K562 (cell line): ENCODE measurements around the gene HINT3. TPM values are rescaled to one million over a fixed set of nuclear protein-coding genes. Genes with fewer than 3 reads are reported as not detected.

ENCODE experiments used
- ATAC-seq: fragments of 200-7000 bp; cut with Tn5 transposase; 3 replicates; pipeline ENCODE4 v1.9.1; 2020; ENCODE audit warnings: moderate library complexity
- BruUV-seq: library from RNA; stranded (reverse); fragments of 400-500 nt; replicated peaks from 2 replicates; lab custom pipeline; 2021; lab: Mats Ljungman, UMichigan
- CTCF ChIA-PET: fragments of 300-600 bp; formaldehyde crosslinking; extraction: SDS; loops from one replicate; lab custom pipeline; 2021; ENCODE audit warnings: low intra/inter-chr PET ratio; lab: Yijun Ruan, JAX
- POLR2A ChIA-PET: fragments of 300-600, 350-650 bp; sonication (Branson Sonifier 250); formaldehyde crosslinking; extraction: SDS; loops from one replicate; lab custom pipeline; 2021; ENCODE audit warnings: antibody characterized with exemption, inconsistent platforms; lab: Yijun Ruan, JAX
- DNase-seq, 4 experiments: peaks; one replicate each; pipeline versions ENCODE4 v3.0.0 to v3.0.0-alpha.2; 2011 to 2018; ENCODE audit warnings: low spot score in 3 of 4, mixed read lengths in 3 of 4; ENCODE audit errors: extremely low read depth in 1 of 4
- FAIRE-seq: peaks from 2 replicates; lab custom pipeline; 2011; peaks lifted over from hg19 to GRCh38; lab: Jason Lieb, UNC
- H2AFZ ChIP-seq: 2 replicates; pipeline ENCODE4 v1.6.0; 2011; ENCODE audit warnings: low read depth, low read length, control low read depth, inconsistent platforms
- H3K27ac ChIP-seq: fragments of 200-600 bp; 3 replicates; pipeline ENCODE4 v1.8.0; 2011; ENCODE audit warnings: low read depth, mild to moderate bottlenecking, control low read depth, inconsistent platforms, low read length, moderate library complexity, mixed read lengths; ENCODE audit errors: extremely low read depth
- H3K27me3 ChIP-seq, 2 experiments: fragments of 300-600 bp in 1 of 2; 2 replicates in 1 of 2; 3 replicates in 1 of 2; pipeline versions ENCODE4 v1.6.0 to v1.8.0; 2011; ENCODE audit warnings: inconsistent platforms in 2 of 2, low read length in 2 of 2, mild to moderate bottlenecking in 1 of 2, mixed read lengths in 1 of 2, moderate library complexity in 1 of 2; ENCODE audit not compliant: control insufficient read depth in 2 of 2, insufficient read depth in 2 of 2
- H3K36me3 ChIP-seq: fragments of 300-600 bp; 3 replicates; pipeline ENCODE4 v1.8.0; 2011; ENCODE audit warnings: mild to moderate bottlenecking, low read length, inconsistent platforms; ENCODE audit not compliant: control insufficient read depth, insufficient read depth
- H3K4me1 ChIP-seq, 2 experiments: fragments of 200-600 bp in 1 of 2; replicated peaks in 1 of 2; 2 replicates in 1 of 2; 3 replicates in 1 of 2; pipeline versions ENCODE4 v1.5.1 to v1.8.0; 2011; ENCODE audit warnings: inconsistent platforms in 2 of 2, low read length in 2 of 2, mild to moderate bottlenecking in 1 of 2, mixed read lengths in 1 of 2, moderate library complexity in 1 of 2; ENCODE audit not compliant: control insufficient read depth in 2 of 2, insufficient read depth in 2 of 2
- H3K4me2 ChIP-seq: 2 replicates; pipeline ENCODE4 v1.6.1; 2011; ENCODE audit warnings: low read length, control low read depth, inconsistent platforms, mixed read lengths; ENCODE audit not compliant: insufficient read depth
- H3K4me3 ChIP-seq: fragments of 200-600 bp; sonication (generic), shearing (Covaris generic); 2 replicates; pipeline ENCODE4 v1.5.1; 2016; ENCODE audit warnings: control low read depth, inconsistent platforms
- H3K79me2 ChIP-seq: fragments of 200-600 bp; 3 replicates; pipeline ENCODE4 v1.8.0; 2011; ENCODE audit warnings: low read length, inconsistent platforms; ENCODE audit not compliant: control insufficient read depth, insufficient read depth
- H3K9ac ChIP-seq, 2 experiments: 2 replicates each; pipeline versions ENCODE4 v1.6.0 to v1.6.1; 2011; ENCODE audit warnings: low read depth in 2 of 2, low read length in 2 of 2, control low read depth in 1 of 2, inconsistent platforms in 1 of 2, mild to moderate bottlenecking in 1 of 2, mixed read lengths in 1 of 2; ENCODE audit not compliant: insufficient read depth in 1 of 2
- H3K9me1 ChIP-seq: one replicate; pipeline ENCODE4 v1.6.0; 2011; ENCODE audit warnings: inconsistent platforms, mild to moderate bottlenecking, low read length, moderate library complexity; ENCODE audit not compliant: control insufficient read depth, insufficient read depth
- H3K9me3 ChIP-seq: replicated peaks from 2 replicates; pipeline ENCODE4 v1.5.1; 2011; ENCODE audit warnings: low read depth, low read length, inconsistent platforms; ENCODE audit not compliant: control insufficient read depth, insufficient read depth
- H4K20me1 ChIP-seq: replicated peaks from 2 replicates; pipeline ENCODE4 v1.6.1; 2011; ENCODE audit warnings: low read length, inconsistent platforms, mixed read lengths; ENCODE audit not compliant: control insufficient read depth, insufficient read depth
- ADNP ChIP-seq: fragments of 200-800 bp; sonication (Bioruptor generic); IDR thresholded peaks from 2 replicates; pipeline ENCODE4 v1.6.1; 2016; ENCODE audit warnings: missing genetic modification characterization, missing compliant biosample characterization
- ASH1L ChIP-seq: fragments of 450-650 bp; IDR thresholded peaks from 2 replicates; pipeline ENCODE4 v1.6.1; 2018; ENCODE audit warnings: borderline replicate concordance, mild to moderate bottlenecking, low read depth; ENCODE audit not compliant: partially characterized antibody
- GTF2E2 ChIP-seq: fragments of 200-800 bp; sonication (Bioruptor generic); IDR thresholded peaks from 2 replicates; pipeline ENCODE4 v1.6.1; 2016; ENCODE audit warnings: missing genetic modification characterization, missing compliant biosample characterization
- KLF16 ChIP-seq: IDR thresholded peaks from 2 replicates; pipeline ENCODE4 v1.6.1; 2016; ENCODE audit warnings: antibody characterized with exemption
- MEIS2 ChIP-seq: fragments of 450-650 bp; IDR thresholded peaks from 2 replicates; pipeline ENCODE4 v1.6.1; 2014; ENCODE audit warnings: mild to moderate bottlenecking; ENCODE audit not compliant: partially characterized antibody
- NCOA6 ChIP-seq: fragments of 450-650 bp; IDR thresholded peaks from 2 replicates; pipeline ENCODE4 v1.6.1; 2017; ENCODE audit warnings: mild to moderate bottlenecking
- NFE2L1 ChIP-seq: fragments of 450-650 bp; IDR thresholded peaks from 2 replicates; pipeline ENCODE4 v1.6.1; 2016; ENCODE audit warnings: missing genetic modification characterization, low read depth, mild to moderate bottlenecking, missing compliant biosample characterization, moderate library complexity, borderline replicate concordance
- PRMT5 ChIP-seq: sonication (generic); formaldehyde crosslinking; IDR thresholded peaks from 2 replicates; pipeline ENCODE4 v1.5.0; 2020; ENCODE audit warnings: missing genetic modification reagents
- SOX6 ChIP-seq: fragments of 450-650 bp; IDR thresholded peaks from 2 replicates; pipeline ENCODE4 v1.6.1; 2014; ENCODE audit warnings: mild to moderate bottlenecking
- TAL1 ChIP-seq: fragments of 450-650 bp; IDR thresholded peaks from 2 replicates; pipeline ENCODE4 v1.6.1; 2016; ENCODE audit warnings: mild to moderate bottlenecking
- XRCC5 ChIP-seq: fragments of 200-400 bp; formaldehyde crosslinking; IDR thresholded peaks from 2 replicates; pipeline ENCODE4 v1.6.1; 2017; ENCODE audit warnings: low read depth, mild to moderate bottlenecking, low read length
- ZEB2 ChIP-seq: fragments of 450-650 bp; IDR thresholded peaks from 2 replicates; pipeline ENCODE4 v1.6.1; 2016
- ZNF408 ChIP-seq: fragments of 250-450 bp; sonication (Bioruptor Pico); IDR thresholded peaks from 2 replicates; pipeline ENCODE4 v1.4.0; 2020; ENCODE audit warnings: low read depth, mild to moderate bottlenecking, moderate library complexity
- ZNF695 ChIP-seq: fragments of 450-650 bp; formaldehyde crosslinking; IDR thresholded peaks from 2 replicates; pipeline ENCODE4 v1.4.0; 2020; ENCODE audit warnings: mild to moderate bottlenecking, moderate library complexity
- WGBS: fragments of 100-300 bp; shearing (Covaris generic); methylation state at CpG from one replicate; pipeline ENCODE4 v1.1.6; 2016; ENCODE audit warnings: low coverage, mixed read lengths; ENCODE audit not compliant: insufficient coverage; ENCODE audit errors: missing lambda C conversion rate; 5-methylcytosine and 5-hydroxymethylcytosine counted together
- in situ Hi-C: fragments of 300-500 bp; cut with MboI; formaldehyde crosslinking; loops from 4 replicates; pipeline ENCODE4 v1.15.0; 2018; ENCODE audit warnings: inconsistent platforms, mixed read lengths
- intact Hi-C: fragments of 100-400 bp; cut with micrococcal nuclease; formaldehyde crosslinking; loops from 2 replicates; pipeline ENCODE4 v1.14.2; 2022
- polyA plus RNA-seq, 8 experiments: library from polyadenylated mRNA; depleted of rRNA in 4 of 8; stranded (reverse) in 5 of 8; unstranded in 3 of 8; fragments of >200 nt; fragmentation: Nextera tagmentation in 2 of 8; fragmentation: Illumina TruSeq in 1 of 8; extraction: Ambion mirVana in 2 of 8; extraction: Trizol in 1 of 8; gene quantifications; 2 replicates each; pipeline versions ENCODE4 v1.2.1 to v1.2.3, GENCODE V29; 2011 to 2014; ENCODE audit warnings: inconsistent platforms in 1 of 8, missing spikeins in 1 of 8
- total RNA-seq, 7 experiments: library from RNA; depleted of rRNA in 6 of 7; stranded (reverse); fragments of >200 nt in 6 of 7; fragmentation: Illumina TruSeq in 2 of 7; extraction: Trizol in 2 of 7; gene quantifications; 2 replicates each; pipeline versions ENCODE4 v1.2.1 to v1.2.3, GENCODE V29; 2011 to 2021; ENCODE audit warnings: low replicate concordance in 1 of 7
- TF ChIP-seq, protein P1 (sequence below): fragments of 250-450 bp; sonication (Bioruptor Pico); IDR thresholded peaks from 2 replicates; pipeline ENCODE4 v1.8.0; 2022; ENCODE audit warnings: inconsistent platforms
- TF ChIP-seq, protein P2 (sequence below), 2 experiments: fragments of 200-800 bp in 1 of 2; sonication (Bioruptor generic) in 1 of 2; sonication (generic) in 1 of 2; formaldehyde crosslinking in 1 of 2; IDR thresholded peaks in 1 of 2; conservative IDR thresholded peaks in 1 of 2; 2 replicates each; pipeline versions ENCODE4 v1.5.0 to v1.6.1; 2016 to 2020; ENCODE audit warnings: missing compliant biosample characterization in 1 of 2, missing genetic modification characterization in 1 of 2, missing genetic modification reagents in 1 of 2
- TF ChIP-seq, protein P3 (sequence below): fragments of 250-450 bp; sonication (Bioruptor Pico); IDR thresholded peaks from 2 replicates; pipeline ENCODE4 v1.8.0; 2021; ENCODE audit warnings: moderate library complexity, mild to moderate bottlenecking, inconsistent platforms
- TF ChIP-seq, protein P4 (sequence below): sonication (generic); formaldehyde crosslinking; IDR thresholded peaks from 2 replicates; pipeline ENCODE4 v1.8.0; 2023; ENCODE audit warnings: mild to moderate bottlenecking, missing genetic modification reagents

HINT3 gene
- total and polyA plus RNA-seq, 9 of the 15 experiments (the other 6 are each of a cell fraction or from before 2014, with no cell fraction given), result 1.4 to 16.6 (median 10.8) TPM

DNA sequence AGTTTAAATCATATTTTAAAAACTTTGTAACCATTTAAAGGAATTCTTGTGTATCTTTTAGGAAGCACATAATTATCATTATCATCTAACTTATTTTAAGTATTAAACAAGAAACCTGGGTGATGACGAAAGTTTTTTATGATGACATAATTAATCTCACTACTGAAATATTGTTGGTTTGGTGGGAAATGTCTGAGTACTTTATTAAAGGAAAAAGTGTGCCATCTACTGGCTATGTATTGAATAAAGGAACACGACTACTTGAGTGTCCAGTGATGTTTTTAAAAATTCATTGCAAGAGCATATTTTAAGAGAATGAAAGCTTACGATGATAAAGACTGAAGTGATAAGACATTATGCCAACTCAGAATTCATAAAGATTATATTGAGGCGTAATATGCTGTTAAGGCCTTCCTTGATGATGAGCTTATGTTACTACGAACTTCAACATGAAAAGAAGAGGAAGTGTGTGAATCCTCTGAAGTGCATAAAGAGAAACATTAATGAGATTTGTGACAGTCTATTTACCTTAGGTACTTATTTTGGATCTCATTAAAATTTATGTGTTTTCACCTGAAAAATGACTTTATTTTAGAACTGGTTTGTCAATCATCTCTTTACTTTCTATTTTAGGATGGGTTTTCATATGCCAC lies 17.8 kb downstream of the HINT3 start (continued):
- TF ChIP-seq XRCC5 (no peak), MEIS2 (peak; percentile 39)
- TF ChIP-seq, protein P1, sequence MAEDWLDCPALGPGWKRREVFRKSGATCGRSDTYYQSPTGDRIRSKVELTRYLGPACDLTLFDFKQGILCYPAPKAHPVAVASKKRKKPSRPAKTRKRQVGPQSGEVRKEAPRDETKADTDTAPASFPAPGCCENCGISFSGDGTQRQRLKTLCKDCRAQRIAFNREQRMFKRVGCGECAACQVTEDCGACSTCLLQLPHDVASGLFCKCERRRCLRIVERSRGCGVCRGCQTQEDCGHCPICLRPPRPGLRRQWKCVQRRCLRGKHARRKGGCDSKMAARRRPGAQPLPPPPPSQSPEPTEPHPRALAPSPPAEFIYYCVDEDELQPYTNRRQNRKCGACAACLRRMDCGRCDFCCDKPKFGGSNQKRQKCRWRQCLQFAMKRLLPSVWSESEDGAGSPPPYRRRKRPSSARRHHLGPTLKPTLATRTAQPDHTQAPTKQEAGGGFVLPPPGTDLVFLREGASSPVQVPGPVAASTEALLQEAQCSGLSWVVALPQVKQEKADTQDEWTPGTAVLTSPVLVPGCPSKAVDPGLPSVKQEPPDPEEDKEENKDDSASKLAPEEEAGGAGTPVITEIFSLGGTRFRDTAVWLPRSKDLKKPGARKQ (CRISPR knock-in tag), result no peak
- TF ChIP-seq, all 486 proteins: peak for 21

DNA sequence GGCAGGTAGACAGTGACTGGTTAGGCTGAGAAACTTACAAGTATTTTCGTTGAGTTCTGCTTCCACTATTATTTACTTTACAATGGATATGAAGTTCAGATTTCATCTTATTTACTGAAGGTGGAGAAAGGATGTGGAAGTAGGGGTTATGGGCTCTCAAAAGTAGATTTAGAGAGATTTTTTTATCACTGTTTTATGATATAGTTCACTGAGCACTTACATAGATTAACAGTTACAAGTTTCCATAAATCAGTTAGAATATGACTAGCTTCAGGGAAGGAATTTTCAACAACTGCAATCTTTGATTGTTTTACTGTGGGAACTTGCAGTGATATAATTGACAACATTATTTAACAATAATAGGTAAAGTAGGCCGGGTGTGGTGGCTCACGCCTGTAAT lies 22.5 kb downstream of the HINT3 start:
- H3K9me3 ChIP-seq, result no peaks in the 10 kb centered on the region
- no peaks in the 10 kb centered on the region for H3K27me3 ChIP-seq
- no TSS peak for BruUV-seq
- H3K79me2 ChIP-seq, result no peaks in the 10 kb centered on the region
- peaks cover 23% of the 10 kb centered on the region; the same call in 1 of the 3 replicates for H3K36me3 ChIP-seq
- H4K20me1 ChIP-seq, result no peaks in the 10 kb centered on the region
- intact Hi-C loops (no loop called here), in situ Hi-C loops (no loop called here)
- no peak for DNase-seq
- ChIA-PET POLR2A (no interaction called here), CTCF (no interaction called here)
- no peak for TF ChIP-seq KLF16
- no peak for TF ChIP-seq NFE2L1
- TF ChIP-seq, protein P2, sequence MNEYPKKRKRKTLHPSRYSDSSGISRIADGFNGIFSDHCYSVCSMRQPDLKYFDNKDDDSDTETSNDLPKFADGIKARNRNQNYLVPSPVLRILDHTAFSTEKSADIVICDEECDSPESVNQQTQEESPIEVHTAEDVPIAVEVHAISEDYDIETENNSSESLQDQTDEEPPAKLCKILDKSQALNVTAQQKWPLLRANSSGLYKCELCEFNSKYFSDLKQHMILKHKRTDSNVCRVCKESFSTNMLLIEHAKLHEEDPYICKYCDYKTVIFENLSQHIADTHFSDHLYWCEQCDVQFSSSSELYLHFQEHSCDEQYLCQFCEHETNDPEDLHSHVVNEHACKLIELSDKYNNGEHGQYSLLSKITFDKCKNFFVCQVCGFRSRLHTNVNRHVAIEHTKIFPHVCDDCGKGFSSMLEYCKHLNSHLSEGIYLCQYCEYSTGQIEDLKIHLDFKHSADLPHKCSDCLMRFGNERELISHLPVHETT (CRISPR knock-in tag; conservative IDR thresholded peaks at IDR 0.05 in 1 of 2, IDR thresholded peaks at IDR 0.05 in 1 of 2), result no peak
- no peak for TF ChIP-seq ZEB2
- TF ChIP-seq ZNF695 (CRISPR knock-in tag), result no peak
- no peak for TF ChIP-seq GTF2E2 (tag)
- TF ChIP-seq ASH1L, result no peak
- TF ChIP-seq PRMT5 (CRISPR knock-in tag), result no peak
- no peak for TF ChIP-seq ZNF408 (CRISPR knock-in tag)
- TF ChIP-seq, protein P3, sequence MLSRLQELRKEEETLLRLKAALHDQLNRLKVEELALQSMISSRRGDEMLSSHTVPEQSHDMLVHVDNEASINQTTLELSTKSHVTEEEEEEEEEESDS (CRISPR knock-in tag), result no peak
- no peak for TF ChIP-seq SOX6
- TF ChIP-seq TAL1, result no peak
- TF ChIP-seq, protein P4, sequence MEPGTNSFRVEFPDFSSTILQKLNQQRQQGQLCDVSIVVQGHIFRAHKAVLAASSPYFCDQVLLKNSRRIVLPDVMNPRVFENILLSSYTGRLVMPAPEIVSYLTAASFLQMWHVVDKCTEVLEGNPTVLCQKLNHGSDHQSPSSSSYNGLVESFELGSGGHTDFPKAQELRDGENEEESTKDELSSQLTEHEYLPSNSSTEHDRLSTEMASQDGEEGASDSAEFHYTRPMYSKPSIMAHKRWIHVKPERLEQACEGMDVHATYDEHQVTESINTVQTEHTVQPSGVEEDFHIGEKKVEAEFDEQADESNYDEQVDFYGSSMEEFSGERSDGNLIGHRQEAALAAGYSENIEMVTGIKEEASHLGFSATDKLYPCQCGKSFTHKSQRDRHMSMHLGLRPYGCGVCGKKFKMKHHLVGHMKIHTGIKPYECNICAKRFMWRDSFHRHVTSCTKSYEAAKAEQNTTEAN, result no peak
- no peak for TF ChIP-seq ADNP (tag)
- TF ChIP-seq NCOA6, result no peak
- no peak overlapping the region for H3K4me3 ChIP-seq
- H2AFZ ChIP-seq, result no peak overlapping the region
- 62% methylated on average over 3 of the region's 3 CpGs for WGBS
- no peaks in the 10 kb centered on the region for H3K9me1 ChIP-seq
- ATAC-seq, result no peak
- peaks cover 0 to 6% of the 10 kb centered on the region in 2 experiments; a peak in 2 of 5 replicates for H3K4me1 ChIP-seq
- no peak for FAIRE-seq
- no peak overlapping the region for H3K4me2 ChIP-seq
- H3K27ac ChIP-seq, result no peak overlapping the region
- no peak overlapping the region for H3K9ac ChIP-seq
